ENCODE data around the gene NTF4.
"Not testable (repeated sequence)": the region's sequence is repeated elsewhere in the genome, so short reads cannot be mapped to it uniquely, and the experiment has no call there.

Gene NTF4

DNA sequence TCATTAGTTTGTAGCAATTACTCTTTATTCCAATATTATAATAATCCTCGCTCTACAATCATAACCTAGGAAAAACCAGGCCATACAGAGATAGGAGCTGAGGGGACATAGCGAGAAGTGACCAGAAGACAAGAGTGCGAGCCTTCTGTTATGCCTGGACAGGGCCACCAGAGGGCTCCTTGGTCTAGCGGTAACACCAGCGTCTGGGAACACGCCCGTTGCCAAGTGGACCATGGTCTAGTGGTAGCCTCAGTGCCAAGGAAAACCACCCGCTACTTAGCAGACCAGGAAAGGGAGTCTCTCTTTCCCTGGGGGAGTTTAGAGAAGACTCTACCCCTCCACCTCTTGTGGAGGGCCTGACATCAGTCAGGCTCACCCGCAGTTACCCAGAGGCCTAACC is 10.3 kb upstream of the NTF4 start:
- not testable (repeated sequence) for H3K4me3 ChIP-seq (ENCODE audit: low read length)
- DNase-seq (ENCODE audit: low read depth) = peak; percentile 51
- TF ChIP-seq, protein P1, sequence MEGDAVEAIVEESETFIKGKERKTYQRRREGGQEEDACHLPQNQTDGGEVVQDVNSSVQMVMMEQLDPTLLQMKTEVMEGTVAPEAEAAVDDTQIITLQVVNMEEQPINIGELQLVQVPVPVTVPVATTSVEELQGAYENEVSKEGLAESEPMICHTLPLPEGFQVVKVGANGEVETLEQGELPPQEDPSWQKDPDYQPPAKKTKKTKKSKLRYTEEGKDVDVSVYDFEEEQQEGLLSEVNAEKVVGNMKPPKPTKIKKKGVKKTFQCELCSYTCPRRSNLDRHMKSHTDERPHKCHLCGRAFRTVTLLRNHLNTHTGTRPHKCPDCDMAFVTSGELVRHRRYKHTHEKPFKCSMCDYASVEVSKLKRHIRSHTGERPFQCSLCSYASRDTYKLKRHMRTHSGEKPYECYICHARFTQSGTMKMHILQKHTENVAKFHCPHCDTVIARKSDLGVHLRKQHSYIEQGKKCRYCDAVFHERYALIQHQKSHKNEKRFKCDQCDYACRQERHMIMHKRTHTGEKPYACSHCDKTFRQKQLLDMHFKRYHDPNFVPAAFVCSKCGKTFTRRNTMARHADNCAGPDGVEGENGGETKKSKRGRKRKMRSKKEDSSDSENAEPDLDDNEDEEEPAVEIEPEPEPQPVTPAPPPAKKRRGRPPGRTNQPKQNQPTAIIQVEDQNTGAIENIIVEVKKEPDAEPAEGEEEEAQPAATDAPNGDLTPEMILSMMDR (IDR thresholded peaks at IDR 0.05; ENCODE audit: insufficient read depth, low read depth, low read length, missing control alignments) = peak; percentile 57

DNA sequence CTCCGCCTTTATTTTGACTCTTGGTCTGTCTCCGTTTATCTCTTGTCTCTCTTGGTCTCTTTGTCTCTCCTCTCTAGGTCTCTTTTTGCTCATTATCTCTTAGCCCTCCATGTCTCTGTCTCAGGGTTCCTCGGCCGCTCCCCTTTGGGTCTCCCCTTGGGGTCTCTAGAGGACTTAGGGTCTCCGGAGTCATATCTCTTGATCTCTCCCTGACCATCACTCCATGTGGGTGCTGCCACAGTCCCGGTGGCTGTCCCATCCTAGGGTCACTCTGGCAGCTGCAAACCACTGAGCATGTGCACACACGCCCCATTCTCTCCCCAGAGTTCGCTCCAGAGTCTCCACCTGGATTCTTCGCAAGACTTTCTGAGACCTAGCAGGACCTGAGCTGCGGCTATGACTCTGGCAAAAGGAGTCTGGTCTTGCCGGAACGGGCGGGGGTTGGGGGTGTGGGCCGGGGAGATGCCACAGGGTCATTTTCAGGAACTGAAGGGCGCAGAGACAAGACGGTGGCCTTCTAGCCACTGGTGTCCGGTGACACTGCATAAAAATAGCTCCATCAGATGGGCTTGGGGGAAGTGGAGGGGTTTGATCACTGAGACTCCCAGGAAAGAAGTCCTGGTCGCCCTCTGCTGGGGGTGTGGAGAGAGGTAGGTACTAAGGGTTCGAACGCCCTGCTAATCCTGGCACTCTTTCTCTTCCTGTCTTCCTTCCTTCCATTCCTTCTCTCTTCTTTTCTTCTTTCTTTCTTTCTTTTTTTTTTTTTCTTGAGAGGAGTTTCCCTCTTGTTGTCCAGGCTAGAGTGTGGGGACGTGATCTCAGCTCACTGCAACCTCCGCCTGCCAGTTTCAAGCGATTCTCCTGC is 9.1 kb upstream of the NTF4 start:
- DNase-seq (ENCODE audit: low read depth) = peak; percentile 39
- TF ChIP-seq, protein P1 (IDR thresholded peaks at IDR 0.05; ENCODE audit: insufficient read depth, low read depth, low read length, missing control alignments) = peak; percentile 31
- H3K4me3 ChIP-seq (ENCODE audit: low read length) = no peak overlapping the region

DNA sequence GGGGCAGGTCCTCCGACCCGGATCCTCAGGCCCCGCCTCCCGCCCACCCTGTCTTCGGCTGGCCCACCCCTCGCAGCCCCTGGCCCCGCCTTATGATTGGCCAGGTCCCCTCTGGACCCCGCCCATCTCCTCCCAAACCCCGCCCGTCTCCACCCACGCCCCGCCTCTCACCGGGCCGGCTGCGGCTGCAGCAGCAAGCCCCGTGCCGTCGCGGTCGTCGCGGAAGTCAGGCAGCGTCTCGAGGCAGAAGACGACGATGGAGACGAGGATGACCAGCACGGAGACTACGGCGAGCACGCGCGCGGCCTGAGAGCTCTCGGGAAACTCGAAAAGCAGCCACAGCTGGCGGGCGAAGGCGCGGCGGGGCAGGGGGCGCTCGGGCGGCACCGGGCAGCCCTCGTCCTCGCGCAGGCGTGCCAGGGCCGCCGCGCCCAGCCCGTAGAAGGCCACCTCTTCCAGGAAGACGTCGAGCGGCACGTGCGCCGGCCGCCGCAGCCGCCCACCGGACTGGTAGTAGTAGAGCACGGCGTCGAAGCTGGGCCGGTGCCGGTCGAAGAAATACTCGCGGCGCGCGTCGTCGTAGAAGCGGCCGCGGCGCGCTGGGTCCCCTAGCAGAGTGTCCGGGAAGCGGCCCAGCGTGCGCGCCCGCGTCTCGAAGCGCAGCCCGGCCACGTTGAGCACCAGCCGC is 7.4 kb upstream of the NTF4 start:
- TF ChIP-seq, protein P1 (IDR thresholded peaks at IDR 0.05; ENCODE audit: insufficient read depth, low read depth, low read length, missing control alignments) = no peak
- DNase-seq (ENCODE audit: low read depth) = no peak
- no peak overlapping the region for H3K4me3 ChIP-seq (ENCODE audit: low read length)

DNA sequence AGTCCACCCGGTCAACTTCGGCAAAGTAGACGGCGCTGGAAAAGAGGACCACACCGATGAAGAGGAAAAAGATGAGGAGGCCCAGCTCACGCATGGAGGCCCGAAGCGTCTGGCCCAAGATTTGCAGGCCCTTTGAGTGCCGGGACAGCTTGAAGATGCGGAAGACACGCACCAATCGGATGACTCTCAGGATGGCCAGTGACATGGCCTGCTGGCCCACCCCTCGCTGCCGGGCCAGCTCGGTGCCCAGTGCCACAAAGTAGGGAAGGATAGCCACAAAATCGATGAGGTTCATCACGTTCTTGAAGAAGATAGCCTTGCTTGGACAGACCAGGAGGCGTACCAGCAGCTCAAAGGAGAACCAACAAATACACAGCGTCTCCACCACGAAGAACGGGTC is 5.8 kb upstream of the NTF4 start:
- TF ChIP-seq, protein P1 (IDR thresholded peaks at IDR 0.05; ENCODE audit: insufficient read depth, low read depth, low read length, missing control alignments) = no peak
- no peak overlapping the region for H3K4me3 ChIP-seq (ENCODE audit: low read length)
- no peak for DNase-seq (ENCODE audit: low read depth)

DNA sequence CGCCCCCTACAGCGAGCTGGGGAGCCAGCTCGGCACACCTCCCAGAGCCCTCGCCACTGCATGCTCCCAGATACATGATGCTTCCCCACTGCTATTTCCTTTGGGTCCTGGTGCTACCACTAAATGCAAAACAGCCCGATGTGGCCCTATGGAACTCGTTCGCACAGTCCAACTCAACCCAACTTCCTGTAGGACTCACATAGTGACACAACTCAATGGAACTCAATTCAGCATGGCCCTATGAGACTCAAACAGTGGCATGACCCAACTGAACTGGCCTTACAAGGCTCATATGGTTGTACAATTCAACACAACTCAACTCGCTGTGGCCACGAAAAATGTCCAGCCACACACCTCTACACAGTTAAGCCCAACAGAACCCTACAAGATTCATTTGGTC is 4.4 kb upstream of the NTF4 start:
- DNase-seq (ENCODE audit: low read depth) = no peak
- TF ChIP-seq, protein P1 (IDR thresholded peaks at IDR 0.05; ENCODE audit: insufficient read depth, low read depth, low read length, missing control alignments) = no peak
- no peak overlapping the region for H3K4me3 ChIP-seq (ENCODE audit: low read length)

DNA sequence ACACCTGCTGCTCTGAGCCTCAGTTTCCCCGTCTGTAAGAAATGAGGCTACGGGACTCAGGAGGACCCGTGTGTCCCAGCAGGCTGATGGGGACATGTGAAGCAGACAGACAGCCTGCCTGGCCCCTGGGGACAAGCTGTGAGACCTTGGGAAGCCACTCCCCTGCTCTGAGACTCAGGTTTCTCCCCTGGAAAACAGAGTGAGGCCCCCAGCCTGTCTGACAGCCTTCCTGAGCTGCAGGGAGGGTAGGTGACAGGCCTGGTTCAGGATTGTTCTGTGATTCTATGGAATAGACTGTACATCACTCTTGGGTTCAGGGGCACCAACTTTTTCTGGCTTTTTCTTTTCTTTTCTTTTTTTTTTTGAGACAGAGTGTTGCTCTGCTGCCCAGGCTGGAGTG is 2.9 kb upstream of the NTF4 start:
- H3K4me3 ChIP-seq (ENCODE audit: low read length) = no peak overlapping the region
- DNase-seq (ENCODE audit: low read depth) = no peak
- TF ChIP-seq, protein P1 (IDR thresholded peaks at IDR 0.05; ENCODE audit: insufficient read depth, low read depth, low read length, missing control alignments) = no peak

Measured in epithelial cell of esophagus (primary cell).